Measurements from ENCODE around the gene TECPR1.

TECPR1 gene

GRCh38 chr7:98236355-98237185, 15.5 kb downstream of the TECPR1 start:
- POLR2A ChIA-PET (ENCODE audit: low non-redundant PET), result no interaction called here
- H3K27ac ChIP-seq, result no peak overlapping the region
- CTCF ChIA-PET, result interaction anchor here (0.6 kb wide), 1 partner anchor 48 kb away, joined by 3 read pairs; no protein-coding TSS in a partner anchor
- TF ChIP-seq CTCF (conservative IDR thresholded peaks at IDR 0.05; ENCODE audit: low read depth), result no peak
- no peak for DNase-seq (ENCODE audit: low spot score)

GRCh38 chr7:98235901-98236300, 16.1 kb downstream of the TECPR1 start:
- ChIA-PET CTCF (interaction anchor here (0.6 kb wide), 1 partner anchor 49 kb away, joined by 3 read pairs; no protein-coding TSS in a partner anchor), POLR2A (ENCODE audit: low non-redundant PET) (no interaction called here)
- DNase-seq (ENCODE audit: low spot score), result no peak
- no peak for TF ChIP-seq CTCF (conservative IDR thresholded peaks at IDR 0.05; ENCODE audit: low read depth)
- H3K27ac ChIP-seq, result no peak overlapping the region

- H3K27ac ChIP-seq, result no peak overlapping the region
- DNase-seq (ENCODE audit: low spot score), result no peak
- POLR2A ChIA-PET (ENCODE audit: low non-redundant PET), result no interaction called here
- CTCF ChIA-PET, result interaction anchor here (0.7 kb wide), 1 partner anchor 17 kb away, joined by 3 read pairs; no protein-coding TSS in a partner anchor
- no peak for TF ChIP-seq CTCF (conservative IDR thresholded peaks at IDR 0.05; ENCODE audit: low read depth)
Observed at GRCh38 chr7:98234429-98235147, 17.4 kb downstream of the TECPR1 start.

GRCh38 chr7:98233219-98234070, 18.6 kb downstream of the TECPR1 start:
- TF ChIP-seq CTCF (conservative IDR thresholded peaks at IDR 0.05; ENCODE audit: low read depth), result no peak
- CTCF ChIA-PET, result no interaction called here

GRCh38 chr7:98232799-98233198, 19.2 kb downstream of the TECPR1 start:
- no peak for TF ChIP-seq CTCF (conservative IDR thresholded peaks at IDR 0.05; ENCODE audit: low read depth)
- no peak for DNase-seq (ENCODE audit: low spot score)
- ChIA-PET POLR2A (ENCODE audit: low non-redundant PET) (no interaction called here), CTCF (interaction anchor here (0.6 kb wide), 1 partner anchor 157 kb away, joined by 3 read pairs; no protein-coding TSS in a partner anchor)
- no peak overlapping the region for H3K27ac ChIP-seq

More at GRCh38 chr7:98233219-98234070, 18.6 kb downstream of the TECPR1 start:
- POLR2A ChIA-PET (ENCODE audit: low non-redundant PET), result no interaction called here
- no peak for DNase-seq (ENCODE audit: low spot score)
- H3K27ac ChIP-seq, result no peak overlapping the region

GRCh38 chr7:98232263-98232585, 19.8 kb downstream of the TECPR1 start:
- no peak overlapping the region for H3K27ac ChIP-seq
- POLR2A ChIA-PET (ENCODE audit: low non-redundant PET), result no interaction called here
- no peak for DNase-seq (ENCODE audit: low spot score)

More at GRCh38 chr7:98232263-98232585, 19.8 kb downstream of the TECPR1 start:
- CTCF ChIA-PET, result interaction anchor here (0.6 kb wide), 1 partner anchor 156 kb away, joined by 3 read pairs; no protein-coding TSS in a partner anchor
- no peak for TF ChIP-seq CTCF (conservative IDR thresholded peaks at IDR 0.05; ENCODE audit: low read depth)
